Activated T-helper 1 cell treated with anti-CD3 and anti-CD28 coated beads, Interleukin-2, amount 50 U/mL, for 16 hours (primary cell): ENCODE data around the gene SMYD4.
"Not testable (repeated sequence)": the region's sequence is repeated elsewhere in the genome, so short reads cannot be mapped to it uniquely, and the experiment has no call there.

Source experiments
- DNase-seq, 2 donors: peaks; one replicate each; pipeline ENCODE4 v3.0.0-alpha.2; 2020; ENCODE audit warnings: low read depth in 1 of 2, low spot score in 1 of 2

The SMYD4 gene

GRCh38 chr17:1829592-1830257 lies at the start of gene SMYD4, which contains the start of gene RPA1:
Gene SMYD4 (minus strand): TSS chr17:1829902. CDS start chr17:1827994, 1,908 bp downstream.
Gene RPA1 (plus strand): TSS chr17:1830005. CDS start chr17:1830094, 89 bp downstream.
- peak; percentile 72 to 85 for DNase-seq

GRCh38 chr17:1878419-1879121 lies 48.9 kb upstream of the SMYD4 start:
- DNase-seq = no peak

GRCh38 chr17:1875597-1875996 lies 45.9 kb upstream of the SMYD4 start:
- no peak for DNase-seq

- no peak for DNase-seq
Observed at GRCh38 chr17:1873418-1873817, 43.7 kb upstream of the SMYD4 start.

- DNase-seq = no peak
Observed at GRCh38 chr17:1872976-1873375, 43.3 kb upstream of the SMYD4 start.

GRCh38 chr17:1872254-1872653 lies 42.6 kb upstream of the SMYD4 start:
- no peak for DNase-seq

- no peak for DNase-seq
Observed at GRCh38 chr17:1871756-1872155, 42.1 kb upstream of the SMYD4 start.

- DNase-seq = no peak
Observed at GRCh38 chr17:1870592-1870991, 40.9 kb upstream of the SMYD4 start.

GRCh38 chr17:1868090-1868489 lies 38.4 kb upstream of the SMYD4 start:
- DNase-seq = no peak

GRCh38 chr17:1867307-1867706 lies 37.6 kb upstream of the SMYD4 start:
- DNase-seq = no peak

- DNase-seq = peak in 1 of 2 donors; percentile 13
Observed at GRCh38 chr17:1865252-1866037, 35.7 kb upstream of the SMYD4 start.

GRCh38 chr17:1861391-1862010 lies 31.8 kb upstream of the SMYD4 start:
- DNase-seq = no peak

GRCh38 chr17:1860978-1861377 lies 31.3 kb upstream of the SMYD4 start:
- no peak for DNase-seq

GRCh38 chr17:1856462-1856861 lies 26.8 kb upstream of the SMYD4 start:
- not testable (repeated sequence) for DNase-seq

GRCh38 chr17:1853698-1854097 lies 24.0 kb upstream of the SMYD4 start:
- DNase-seq = no peak

- no peak for DNase-seq
Observed at GRCh38 chr17:1852327-1852726, 22.6 kb upstream of the SMYD4 start.

GRCh38 chr17:1847191-1847590 lies 17.5 kb upstream of the SMYD4 start:
- no peak for DNase-seq

- no peak for DNase-seq
Observed at GRCh38 chr17:1843947-1844346, 14.2 kb upstream of the SMYD4 start.

- DNase-seq = no peak
Observed at GRCh38 chr17:1839516-1839915, 9.8 kb upstream of the SMYD4 start.

GRCh38 chr17:1834380-1835149 lies 4.9 kb upstream of the SMYD4 start:
- DNase-seq = peak in 1 of 2 donors; percentile 14

- DNase-seq = no peak
Observed at GRCh38 chr17:1830288-1830687, 586 bp upstream of the SMYD4 start.
